CD14-positive monocyte (primary cell): ENCODE measurements around the gene CATSPER4. TPM values are rescaled to one million over a fixed set of nuclear protein-coding genes. Genes with fewer than 3 reads are reported as not detected.

ENCODE experiments used
- DNase-seq, 3 donors: peaks; one replicate each; pipeline ENCODE4 v3.0.0-alpha.2; 2011 to 2022
- H2AFZ ChIP-seq: 2 replicates; pipeline ENCODE4 v1.6.0; 2012; ENCODE audit warnings: mild to moderate bottlenecking, low read depth, low read length, inconsistent platforms; ENCODE audit not compliant: insufficient read depth, poor library complexity, severe bottlenecking
- H3K27ac ChIP-seq, 2 donors: 1 replicate in 1 of 2; 2 replicates in 1 of 2; pipeline ENCODE4 v1.5.1; 2012 to 2013; ENCODE audit warnings: low read length in 2 of 2, control low read depth in 1 of 2, inconsistent platforms in 1 of 2, low read depth in 1 of 2, mild to moderate bottlenecking in 1 of 2
- H3K27me3 ChIP-seq, 2 donors: one replicate each; pipeline versions ENCODE4 v1.6.0 to v1.6.1; 2011 to 2013; ENCODE audit warnings: low read length in 2 of 2; ENCODE audit not compliant: control insufficient read depth in 2 of 2, insufficient read depth in 2 of 2
- H3K36me3 ChIP-seq, 2 donors: replicated peaks in 1 of 2; 1 replicate in 1 of 2; 2 replicates in 1 of 2; pipeline versions ENCODE4 v1.5.1 to v1.6.1; 2012 to 2013; ENCODE audit warnings: low read length in 2 of 2, control low read depth in 1 of 2, inconsistent platforms in 1 of 2, mild to moderate bottlenecking in 1 of 2; ENCODE audit not compliant: insufficient read depth in 2 of 2, control insufficient read depth in 1 of 2
- H3K4me1 ChIP-seq, 2 donors: 1 replicate in 1 of 2; 2 replicates in 1 of 2; pipeline versions ENCODE4 v1.5.1 to v1.6.1; 2012 to 2013; ENCODE audit warnings: low read length in 2 of 2, control low read depth in 1 of 2, inconsistent platforms in 1 of 2, mild to moderate bottlenecking in 1 of 2, moderate library complexity in 1 of 2; ENCODE audit not compliant: insufficient read depth in 2 of 2, control insufficient read depth in 1 of 2
- H3K4me2 ChIP-seq: replicated peaks from 2 replicates; pipeline ENCODE3; 2012; ENCODE audit warnings: low read length, moderate library complexity, mild to moderate bottlenecking; ENCODE audit not compliant: poor library complexity, severe bottlenecking; ENCODE audit errors: extremely low read depth
- H3K4me3 ChIP-seq, 3 experiments: fragments of 200-600 bp in 1 of 3; sonication (generic) in 1 of 3; replicated peaks in 1 of 3; 1 replicate in 2 of 3; 2 replicates in 1 of 3; pipeline ENCODE4 v1.5.1; 2011 to 2013; ENCODE audit warnings: low read length in 3 of 3, mild to moderate bottlenecking in 3 of 3, control low read depth in 2 of 3, low read depth in 2 of 3, inconsistent platforms in 1 of 3, moderate library complexity in 1 of 3
- H3K79me2 ChIP-seq: 2 replicates; pipeline ENCODE4 v1.6.0; 2012; ENCODE audit warnings: mild to moderate bottlenecking, control low read depth, inconsistent platforms, low read length, moderate library complexity; ENCODE audit not compliant: insufficient read depth
- H3K9ac ChIP-seq: 2 replicates; pipeline ENCODE4 v1.6.0; 2017; ENCODE audit warnings: low read length, mild to moderate bottlenecking; ENCODE audit not compliant: insufficient read depth, poor library complexity, severe bottlenecking
- H3K9me3 ChIP-seq, 2 donors: replicated peaks in 1 of 2; 1 replicate in 1 of 2; 2 replicates in 1 of 2; pipeline versions ENCODE4 v1.5.1 to v1.6.1; 2012 to 2013; ENCODE audit warnings: low read length in 2 of 2, control low read depth in 1 of 2; ENCODE audit not compliant: control insufficient read depth in 1 of 2, insufficient read depth in 1 of 2
- H4K20me1 ChIP-seq: 2 replicates; pipeline ENCODE4 v1.6.0; 2012; ENCODE audit warnings: mild to moderate bottlenecking, low read length, control low read depth, moderate library complexity; ENCODE audit not compliant: insufficient read depth
- H3K27ac Mint-ChIP-seq, 7 donors: one replicate each; pipeline ENCODE4 v1.8.0; 2020; ENCODE audit warnings: mild to moderate bottlenecking in 7 of 7, mixed read lengths in 7 of 7, moderate library complexity in 6 of 7, inconsistent platforms in 2 of 7
- H3K27me3 Mint-ChIP-seq, 3 donors: one replicate each; pipeline ENCODE4 v1.8.0; 2021 to 2022; ENCODE audit warnings: low read depth in 3 of 3, mild to moderate bottlenecking in 3 of 3, mixed read lengths in 3 of 3, moderate library complexity in 3 of 3, inconsistent platforms in 1 of 3
- H3K36me3 Mint-ChIP-seq, 2 donors: one replicate each; pipeline ENCODE4 v1.8.0; 2020; ENCODE audit warnings: mixed read lengths in 2 of 2, inconsistent platforms in 1 of 2, mild to moderate bottlenecking in 1 of 2
- H3K4me1 Mint-ChIP-seq: one replicate; pipeline ENCODE4 v1.8.0; 2020; ENCODE audit warnings: mild to moderate bottlenecking, mixed read lengths
- H3K4me3 Mint-ChIP-seq, 2 donors: one replicate each; pipeline ENCODE4 v1.8.0; 2020; ENCODE audit warnings: mild to moderate bottlenecking in 2 of 2, mixed read lengths in 2 of 2, moderate library complexity in 1 of 2
- H3K9me3 Mint-ChIP-seq, 7 donors: one replicate each; pipeline ENCODE4 v1.8.0; 2020 to 2022; ENCODE audit warnings: mixed read lengths in 7 of 7, mild to moderate bottlenecking in 6 of 7, moderate library complexity in 6 of 7, inconsistent platforms in 2 of 7
- WGBS: methylation state at CpG from one replicate; pipeline ENCODE4 v1.1.5; 2013; ENCODE audit warnings: missing lambda C conversion rate; ENCODE audit not compliant: insufficient coverage; 5-methylcytosine and 5-hydroxymethylcytosine counted together
- intact Hi-C, 2 donors: fragments of 100-400 bp; cut with micrococcal nuclease; formaldehyde crosslinking; loops; one replicate each; pipeline versions ENCODE4 v1.15.0 to v1.15.1; 2023
- polyA plus RNA-seq, 3 donors: library from polyadenylated mRNA; depleted of rRNA in 1 of 3; unstranded in 2 of 3; stranded (reverse) in 1 of 3; fragments of 300-500 nt in 2 of 3; fragments of >200 nt in 1 of 3; fragmentation: Illumina TruSeq in 2 of 3; gene quantifications; 1 replicate in 2 of 3; 2 replicates in 1 of 3; pipeline ENCODE4 v1.2.3, GENCODE V29; 2012 to 2021
- TF ChIP-seq, protein P1 (sequence below): fragments of 200-600 bp; IDR thresholded peaks from one replicate; pipeline ENCODE4 v1.8.0; 2022; ENCODE audit warnings: antibody characterized with exemption, mild to moderate bottlenecking

The CATSPER4 gene
- polyA plus RNA-seq, 3 donors = not detected

GRCh38 chr1:26233903-26234643 lies 43.7 kb downstream of the CATSPER4 start, which contains the start of gene CEP85:
Gene CEP85, plus strand, starts transcription at chr1:26234200. Its CDS starts 5,584 bp downstream, at chr1:26239784.
- Mint-ChIP-seq H3K9me3 (peaks cover 0 to 7% (median 6%) of the 10 kb centered on the region in 7 donors), H3K4me1 (peaks cover 32% of the 10 kb centered on the region), H3K4me3 (peak within 1 kb of the TSS; percentile 99), H3K36me3 (no peaks in the 10 kb centered on the region), H3K27me3 (peaks cover 0 to 2% (median 2%) of the 10 kb centered on the region in 3 donors), H3K27ac (peak within 1 kb of the TSS; percentile 91 to 97 (median 96))
- Histone ChIP-seq H3K27me3 (no peaks in the 10 kb centered on the region), H3K9me3 (peaks cover 0 to 8% of the 10 kb centered on the region in 2 donors), H3K36me3 (no peaks in the 10 kb centered on the region), H3K4me2 (peak within 1 kb of the TSS; percentile 94), H3K79me2 (peaks cover 49% of the 10 kb centered on the region), H4K20me1 (no peaks in the 10 kb centered on the region), H3K4me3 (peak within 1 kb of the TSS; percentile 65 to 98 (median 81)), H2AFZ (peak within 1 kb of the TSS; percentile 98), H3K9ac (peak within 1 kb of the TSS; percentile 91), H3K4me1 (peaks cover 29 to 39% of the 10 kb centered on the region in 2 donors), H3K27ac (peak within 1 kb of the TSS; percentile 70 to 98)
- WGBS = under 1% methylated on average over 71 of the region's 73 CpGs
- intact Hi-C loops = loop anchor here in 1 of 2 donors (2.0 to 5.0 kb wide), 2 partner anchors 41 to 67 kb away; partner anchors contain the start of genes C1orf232 and ZNF593
- TF ChIP-seq, protein P1, sequence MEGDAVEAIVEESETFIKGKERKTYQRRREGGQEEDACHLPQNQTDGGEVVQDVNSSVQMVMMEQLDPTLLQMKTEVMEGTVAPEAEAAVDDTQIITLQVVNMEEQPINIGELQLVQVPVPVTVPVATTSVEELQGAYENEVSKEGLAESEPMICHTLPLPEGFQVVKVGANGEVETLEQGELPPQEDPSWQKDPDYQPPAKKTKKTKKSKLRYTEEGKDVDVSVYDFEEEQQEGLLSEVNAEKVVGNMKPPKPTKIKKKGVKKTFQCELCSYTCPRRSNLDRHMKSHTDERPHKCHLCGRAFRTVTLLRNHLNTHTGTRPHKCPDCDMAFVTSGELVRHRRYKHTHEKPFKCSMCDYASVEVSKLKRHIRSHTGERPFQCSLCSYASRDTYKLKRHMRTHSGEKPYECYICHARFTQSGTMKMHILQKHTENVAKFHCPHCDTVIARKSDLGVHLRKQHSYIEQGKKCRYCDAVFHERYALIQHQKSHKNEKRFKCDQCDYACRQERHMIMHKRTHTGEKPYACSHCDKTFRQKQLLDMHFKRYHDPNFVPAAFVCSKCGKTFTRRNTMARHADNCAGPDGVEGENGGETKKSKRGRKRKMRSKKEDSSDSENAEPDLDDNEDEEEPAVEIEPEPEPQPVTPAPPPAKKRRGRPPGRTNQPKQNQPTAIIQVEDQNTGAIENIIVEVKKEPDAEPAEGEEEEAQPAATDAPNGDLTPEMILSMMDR = peak; percentile 52
- DNase-seq = peak; percentile 95 to 97 (median 97)

- H4K20me1 ChIP-seq = no peaks in the 10 kb centered on the region
- Mint-ChIP-seq H3K27me3 (peaks cover 0 to 2% (median 2%) of the 10 kb centered on the region in 3 donors), H3K27ac (peak overlapping the region; percentile 91 to 97 (median 96)), H3K4me3 (peak overlapping the region; percentile 99), H3K4me1 (peaks cover 32% of the 10 kb centered on the region), H3K36me3 (peaks cover 3 to 4% of the 10 kb centered on the region in 2 donors), H3K9me3 (peaks cover 0 to 7% (median 6%) of the 10 kb centered on the region in 7 donors)
- TF ChIP-seq, protein P1 = no peak
- H3K27me3 ChIP-seq = no peaks in the 10 kb centered on the region
- peak overlapping the region; percentile 91 for H3K9ac ChIP-seq
- H3K9me3 ChIP-seq = peaks cover 0 to 8% of the 10 kb centered on the region in 2 donors
- H2AFZ ChIP-seq = peak overlapping the region; percentile 98
- H3K4me3 ChIP-seq = peak overlapping the region; percentile 65 to 98 (median 81)
- intact Hi-C loops = loop anchor here in 1 of 2 donors (2.0 to 5.0 kb wide), 2 partner anchors 40 to 68 kb away; partner anchors contain the start of genes C1orf232 and ZNF593
- H3K79me2 ChIP-seq = peaks cover 56% of the 10 kb centered on the region
- WGBS = 1% methylated on average over 13 of the region's 30 CpGs
- peaks cover 0 to 4% of the 10 kb centered on the region in 2 donors for H3K36me3 ChIP-seq
- peak in 1 of 3 donors; percentile 33 for DNase-seq
- H3K4me1 ChIP-seq = peaks cover 29 to 39% of the 10 kb centered on the region in 2 donors
- peak overlapping the region; percentile 94 for H3K4me2 ChIP-seq
- H3K27ac ChIP-seq = peak overlapping the region; percentile 70 to 98
Measured at GRCh38 chr1:26234644-26235370, 44.4 kb downstream of the CATSPER4 start.
